ENCODE measurements around the gene MMP24. TPM values are rescaled to one million over a fixed set of nuclear protein-coding genes. Genes with fewer than 3 reads are reported as not detected.
A peak's percentile ranks its signal among the peaks of the same experiment; 100 is the strongest.

MMP24 gene
- total and polyA plus RNA-seq, 2 of the 13 experiments (the other 11 are each of a cell fraction or from before 2014, with no cell fraction given) = 0.29 to 0.35 TPM

DNA sequence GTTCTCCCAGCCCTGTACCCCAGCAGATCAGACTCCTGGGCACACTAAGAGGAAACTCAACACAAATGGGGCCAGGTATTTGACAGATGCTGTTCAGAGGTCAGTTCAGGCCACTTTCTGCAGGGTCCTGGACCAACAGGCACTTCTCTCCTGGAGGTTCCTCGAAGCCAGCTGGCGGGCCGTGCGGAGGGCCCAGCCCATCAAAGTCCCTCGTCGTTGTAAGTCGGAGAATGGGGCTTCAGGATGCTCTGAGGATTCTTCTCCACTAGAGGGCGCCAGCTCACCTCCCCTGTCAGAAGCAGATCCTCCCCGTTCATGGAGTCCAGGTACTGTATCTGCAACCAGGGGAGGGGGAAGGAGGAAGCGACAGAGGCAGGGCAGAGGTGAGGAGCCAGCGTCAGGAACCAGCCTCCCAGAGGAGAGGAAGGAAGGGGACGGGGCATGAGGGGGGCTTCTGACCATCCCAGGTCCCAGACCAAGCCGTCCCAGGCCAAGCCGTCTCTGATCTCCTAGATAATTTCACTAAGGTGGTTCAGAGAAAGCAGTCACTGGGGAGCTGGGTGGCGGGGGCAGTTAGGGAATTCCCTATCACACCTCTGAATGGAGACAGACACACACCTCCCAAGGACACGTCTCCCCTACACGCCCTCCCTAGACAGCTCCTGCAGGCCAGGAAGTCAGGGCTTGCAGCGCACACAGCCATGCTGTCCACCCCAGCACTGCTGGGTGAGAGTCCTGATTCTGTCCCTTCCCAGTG, 77.4 kb downstream of the MMP24 start (continued):
- TF ChIP-seq, protein P1, sequence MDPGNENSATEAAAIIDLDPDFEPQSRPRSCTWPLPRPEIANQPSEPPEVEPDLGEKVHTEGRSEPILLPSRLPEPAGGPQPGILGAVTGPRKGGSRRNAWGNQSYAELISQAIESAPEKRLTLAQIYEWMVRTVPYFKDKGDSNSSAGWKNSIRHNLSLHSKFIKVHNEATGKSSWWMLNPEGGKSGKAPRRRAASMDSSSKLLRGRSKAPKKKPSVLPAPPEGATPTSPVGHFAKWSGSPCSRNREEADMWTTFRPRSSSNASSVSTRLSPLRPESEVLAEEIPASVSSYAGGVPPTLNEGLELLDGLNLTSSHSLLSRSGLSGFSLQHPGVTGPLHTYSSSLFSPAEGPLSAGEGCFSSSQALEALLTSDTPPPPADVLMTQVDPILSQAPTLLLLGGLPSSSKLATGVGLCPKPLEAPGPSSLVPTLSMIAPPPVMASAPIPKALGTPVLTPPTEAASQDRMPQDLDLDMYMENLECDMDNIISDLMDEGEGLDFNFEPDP (CRISPR knock-in tag; conservative IDR thresholded peaks at IDR 0.05) = no peak
- no peak for TF ChIP-seq FOXK2 (IDR thresholded peaks at IDR 0.05)
- TF ChIP-seq ZNF367 (CRISPR knock-in tag; IDR thresholded peaks at IDR 0.05; ENCODE audit: borderline replicate concordance) = 0 out of 2 replicates have a peak, but pooled peaks have one; percentile 45
- no peak for TF ChIP-seq SMAD9 (CRISPR knock-in tag; IDR thresholded peaks at IDR 0.05)
- no peak for TF ChIP-seq ZBTB20 (CRISPR knock-in tag; IDR thresholded peaks at IDR 0.05; ENCODE audit: borderline replicate concordance, low read depth)
- no peak for TF ChIP-seq MATR3 (CRISPR knock-in tag; IDR thresholded peaks at IDR 0.05)
- TF ChIP-seq ZFP90 (CRISPR knock-in tag; IDR thresholded peaks at IDR 0.05; ENCODE audit: borderline replicate concordance) = 0 out of 2 replicates have a peak, but pooled peaks have one; percentile 27
- TF ChIP-seq SMARCC2 (IDR thresholded peaks at IDR 0.05) = no peak
- TF ChIP-seq, protein P2, sequence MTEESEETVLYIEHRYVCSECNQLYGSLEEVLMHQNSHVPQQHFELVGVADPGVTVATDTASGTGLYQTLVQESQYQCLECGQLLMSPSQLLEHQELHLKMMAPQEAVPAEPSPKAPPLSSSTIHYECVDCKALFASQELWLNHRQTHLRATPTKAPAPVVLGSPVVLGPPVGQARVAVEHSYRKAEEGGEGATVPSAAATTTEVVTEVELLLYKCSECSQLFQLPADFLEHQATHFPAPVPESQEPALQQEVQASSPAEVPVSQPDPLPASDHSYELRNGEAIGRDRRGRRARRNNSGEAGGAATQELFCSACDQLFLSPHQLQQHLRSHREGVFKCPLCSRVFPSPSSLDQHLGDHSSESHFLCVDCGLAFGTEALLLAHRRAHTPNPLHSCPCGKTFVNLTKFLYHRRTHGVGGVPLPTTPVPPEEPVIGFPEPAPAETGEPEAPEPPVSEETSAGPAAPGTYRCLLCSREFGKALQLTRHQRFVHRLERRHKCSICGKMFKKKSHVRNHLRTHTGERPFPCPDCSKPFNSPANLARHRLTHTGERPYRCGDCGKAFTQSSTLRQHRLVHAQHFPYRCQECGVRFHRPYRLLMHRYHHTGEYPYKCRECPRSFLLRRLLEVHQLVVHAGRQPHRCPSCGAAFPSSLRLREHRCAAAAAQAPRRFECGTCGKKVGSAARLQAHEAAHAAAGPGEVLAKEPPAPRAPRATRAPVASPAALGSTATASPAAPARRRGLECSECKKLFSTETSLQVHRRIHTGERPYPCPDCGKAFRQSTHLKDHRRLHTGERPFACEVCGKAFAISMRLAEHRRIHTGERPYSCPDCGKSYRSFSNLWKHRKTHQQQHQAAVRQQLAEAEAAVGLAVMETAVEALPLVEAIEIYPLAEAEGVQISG (CRISPR knock-in tag; IDR thresholded peaks at IDR 0.05) = peak; percentile 90
- TF ChIP-seq ASH2L (IDR thresholded peaks at IDR 0.05; ENCODE audit: insufficient read length, low read depth, low read length) = peak; percentile 35
- peak; percentile 73 for TF ChIP-seq YY1 (IDR thresholded peaks at IDR 0.05; ENCODE audit: insufficient read depth, insufficient replicate concordance, low read depth, low read length)
- TF ChIP-seq ZNF337 (CRISPR knock-in tag; IDR thresholded peaks at IDR 0.05; ENCODE audit: borderline replicate concordance, low read depth) = no peak
- no peak for TF ChIP-seq MYNN (CRISPR knock-in tag; IDR thresholded peaks at IDR 0.05; ENCODE audit: low read depth)
- TF ChIP-seq SMYD3 (CRISPR knock-in tag; IDR thresholded peaks at IDR 0.05) = no peak
- no peak for TF ChIP-seq ZNF75D (CRISPR knock-in tag; IDR thresholded peaks at IDR 0.05; ENCODE audit: borderline replicate concordance)
- no peak for TF ChIP-seq CCAR2 (optimal IDR thresholded peaks at IDR 0.05; ENCODE audit: low read depth, low read length)
- TF ChIP-seq, protein P3, sequence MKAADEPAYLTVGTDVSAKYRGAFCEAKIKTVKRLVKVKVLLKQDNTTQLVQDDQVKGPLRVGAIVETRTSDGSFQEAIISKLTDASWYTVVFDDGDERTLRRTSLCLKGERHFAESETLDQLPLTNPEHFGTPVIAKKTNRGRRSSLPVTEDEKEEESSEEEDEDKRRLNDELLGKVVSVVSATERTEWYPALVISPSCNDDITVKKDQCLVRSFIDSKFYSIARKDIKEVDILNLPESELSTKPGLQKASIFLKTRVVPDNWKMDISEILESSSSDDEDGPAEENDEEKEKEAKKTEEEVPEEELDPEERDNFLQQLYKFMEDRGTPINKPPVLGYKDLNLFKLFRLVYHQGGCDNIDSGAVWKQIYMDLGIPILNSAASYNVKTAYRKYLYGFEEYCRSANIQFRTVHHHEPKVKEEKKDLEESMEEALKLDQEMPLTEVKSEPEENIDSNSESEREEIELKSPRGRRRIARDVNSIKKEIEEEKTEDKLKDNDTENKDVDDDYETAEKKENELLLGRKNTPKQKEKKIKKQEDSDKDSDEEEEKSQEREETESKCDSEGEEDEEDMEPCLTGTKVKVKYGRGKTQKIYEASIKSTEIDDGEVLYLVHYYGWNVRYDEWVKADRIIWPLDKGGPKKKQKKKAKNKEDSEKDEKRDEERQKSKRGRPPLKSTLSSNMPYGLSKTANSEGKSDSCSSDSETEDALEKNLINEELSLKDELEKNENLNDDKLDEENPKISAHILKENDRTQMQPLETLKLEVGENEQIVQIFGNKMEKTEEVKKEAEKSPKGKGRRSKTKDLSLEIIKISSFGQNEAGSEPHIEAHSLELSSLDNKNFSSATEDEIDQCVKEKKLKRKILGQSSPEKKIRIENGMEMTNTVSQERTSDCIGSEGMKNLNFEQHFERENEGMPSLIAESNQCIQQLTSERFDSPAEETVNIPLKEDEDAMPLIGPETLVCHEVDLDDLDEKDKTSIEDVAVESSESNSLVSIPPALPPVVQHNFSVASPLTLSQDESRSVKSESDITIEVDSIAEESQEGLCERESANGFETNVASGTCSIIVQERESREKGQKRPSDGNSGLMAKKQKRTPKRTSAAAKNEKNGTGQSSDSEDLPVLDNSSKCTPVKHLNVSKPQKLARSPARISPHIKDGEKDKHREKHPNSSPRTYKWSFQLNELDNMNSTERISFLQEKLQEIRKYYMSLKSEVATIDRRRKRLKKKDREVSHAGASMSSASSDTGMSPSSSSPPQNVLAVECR (CRISPR knock-in tag; IDR thresholded peaks at IDR 0.05; ENCODE audit: borderline replicate concordance) = peak; percentile 55; the same call in 1 of the 2 replicates
- TF ChIP-seq KDM6A (CRISPR knock-in tag; IDR thresholded peaks at IDR 0.05; ENCODE audit: low read depth) = 0 out of 2 replicates have a peak, but pooled peaks have one; percentile 12
- no peak for TF ChIP-seq ZBTB8A (CRISPR knock-in tag; IDR thresholded peaks at IDR 0.05; ENCODE audit: borderline replicate concordance, low read depth)
- TF ChIP-seq CHCHD3 (CRISPR knock-in tag; IDR thresholded peaks at IDR 0.05) = peak; percentile 48; the same call in 1 of the 2 replicates

Data from HepG2 (cell line).